Sigmoid colon (tissue), 7 donors: ENCODE measurements around the gene NRXN3. TPM values are rescaled to one million over a fixed set of nuclear protein-coding genes. Genes with fewer than 3 reads are reported as not detected.

Experiments used
- DNase-seq: peaks from one replicate; pipeline ENCODE4 v3.0.0-alpha.2; 2019
- H3K27ac ChIP-seq, 4 donors: fragments of 200-600 bp; sonication (generic); one replicate each; pipeline ENCODE4 v1.5.1; 2016 to 2019; ENCODE audit warnings: mild to moderate bottlenecking in 1 of 4
- H3K27me3 ChIP-seq, 3 donors: fragments of 200-600 bp; sonication (generic); one replicate each; pipeline ENCODE4 v1.5.1; 2019; ENCODE audit warnings: mild to moderate bottlenecking in 1 of 3
- H3K36me3 ChIP-seq, 4 donors: fragments of 200-600 bp; sonication (generic); one replicate each; pipeline ENCODE4 v1.5.1; 2016 to 2019
- H3K4me1 ChIP-seq, 4 donors: fragments of 200-600 bp; sonication (generic); one replicate each; pipeline ENCODE4 v1.5.1; 2017 to 2019
- H3K4me3 ChIP-seq, 4 donors: fragments of 200-600 bp; sonication (generic); one replicate each; pipeline ENCODE4 v1.5.1; 2017 to 2019; ENCODE audit warnings: mild to moderate bottlenecking in 2 of 4, moderate library complexity in 1 of 4
- H3K9me3 ChIP-seq, 4 donors: fragments of 200-600 bp in 3 of 4; sonication (generic) in 3 of 4; one replicate each; pipeline versions ENCODE4 v1.5.1 to v1.6.1; 2013 to 2019
- CTCF ChIP-seq, 4 experiments: fragments of 450-650 bp in 3 of 4; fragments of 200-600 bp in 1 of 4; IDR thresholded peaks; one replicate each; pipeline ENCODE4 v1.5.1; 2016 to 2019; ENCODE audit warnings: antibody characterized with exemption in 4 of 4, mild to moderate bottlenecking in 3 of 4, moderate library complexity in 2 of 4
- EP300 ChIP-seq, 4 donors: sonication (generic); formaldehyde crosslinking; IDR thresholded peaks; one replicate each; pipeline ENCODE4 v1.6.1; 2017; ENCODE audit warnings: antibody characterized with exemption in 4 of 4
- POLR2A ChIP-seq, 2 donors: fragments of 450-650 bp; IDR thresholded peaks; one replicate each; pipeline ENCODE4 v1.6.1; 2016; ENCODE audit warnings: antibody characterized with exemption in 2 of 2, mild to moderate bottlenecking in 2 of 2, moderate library complexity in 2 of 2
- POLR2AphosphoS5 ChIP-seq, 4 donors: sonication (generic); formaldehyde crosslinking; IDR thresholded peaks; one replicate each; pipeline ENCODE4 v1.6.1; 2017; ENCODE audit warnings: antibody characterized with exemption in 4 of 4
- WGBS, 2 donors: extraction: QIAGEN DNeasy Blood & Tissue Kit; methylation state at CpG; one replicate each; pipeline ENCODE4 v1.1.7; 2013; 5-methylcytosine and 5-hydroxymethylcytosine counted together
- intact Hi-C: fragments of 100-400 bp; cut with DNase I; formaldehyde crosslinking; loops from one replicate; pipeline ENCODE4 v1.15.1; 2023
- polyA plus RNA-seq, 3 donors: library from polyadenylated mRNA; stranded (reverse); fragments of 200-250 nt; gene quantifications; one replicate each; pipeline ENCODE4 v1.2.3, GENCODE V29; 2013
- total RNA-seq, 4 donors: library from RNA; depleted of rRNA; stranded (reverse); fragments of >200 nt; gene quantifications; one replicate each; pipeline ENCODE4 v1.1.0, GENCODE V29; 2016
- donor health status: healthy with polysubstance abuse.
- donor health status: Bipolar disorder and iron deficiency.
- donor health status: healthy.

Gene NRXN3
- total and polyA plus RNA-seq, 7 donors = 0.23 to 46.3 (median 23.2) TPM

- Histone ChIP-seq H3K27ac (no peak overlapping the region), H3K27me3 (no peaks in the 10 kb centered on the region), H3K36me3 (no peaks in the 10 kb centered on the region), H3K9me3 (no peaks in the 10 kb centered on the region), H3K4me1 (no peaks in the 10 kb centered on the region), H3K4me3 (no peak overlapping the region)
- intact Hi-C loops = no loop called here
- DNase-seq = no peak
- 81 to 82% methylated on average over 3 of the region's 3 CpGs for WGBS, 2 donors
- no peak for TF ChIP-seq POLR2A (IDR thresholded peaks at IDR 0.05)
- TF ChIP-seq POLR2AphosphoS5 (IDR thresholded peaks at IDR 0.05) = no peak
- no peak for TF ChIP-seq CTCF (IDR thresholded peaks at IDR 0.05)
- no peak for TF ChIP-seq EP300 (IDR thresholded peaks at IDR 0.05)
These were observed 170.1 kb downstream of the NRXN3 start for GRCh38 chr14:78340250-78340649.

- intact Hi-C loops = no loop called here
- Histone ChIP-seq H3K27me3 (no peaks in the 10 kb centered on the region), H3K9me3 (no peaks in the 10 kb centered on the region), H3K4me1 (no peaks in the 10 kb centered on the region), H3K27ac (no peak overlapping the region), H3K4me3 (no peak overlapping the region), H3K36me3 (no peaks in the 10 kb centered on the region)
- TF ChIP-seq POLR2A (IDR thresholded peaks at IDR 0.05) = no peak
- no peak for TF ChIP-seq CTCF (IDR thresholded peaks at IDR 0.05)
- TF ChIP-seq POLR2AphosphoS5 (IDR thresholded peaks at IDR 0.05) = no peak
- TF ChIP-seq EP300 (IDR thresholded peaks at IDR 0.05) = no peak
- WGBS, 2 donors = 64 to 76% methylated on average over 3 of the region's 3 CpGs
- no peak for DNase-seq
These were observed 171.7 kb downstream of the NRXN3 start for GRCh38 chr14:78341827-78342389.

GRCh38 chr14:78342879-78343278 lies 172.7 kb downstream of the NRXN3 start:
- no peaks in the 10 kb centered on the region for H3K27me3 ChIP-seq
- DNase-seq = no peak
- no peaks in the 10 kb centered on the region for H3K4me1 ChIP-seq
- intact Hi-C loops = no loop called here
- no peak overlapping the region for H3K4me3 ChIP-seq
- no peak overlapping the region for H3K27ac ChIP-seq
- no peaks in the 10 kb centered on the region for H3K9me3 ChIP-seq
- WGBS, 2 donors = 81 to 84% methylated on average over 1 of the region's 1 CpG
- H3K36me3 ChIP-seq = no peaks in the 10 kb centered on the region
- TF ChIP-seq POLR2A (IDR thresholded peaks at IDR 0.05) (no peak), EP300 (IDR thresholded peaks at IDR 0.05) (no peak), CTCF (IDR thresholded peaks at IDR 0.05) (no peak), POLR2AphosphoS5 (IDR thresholded peaks at IDR 0.05) (no peak)

- no peak overlapping the region for H3K4me3 ChIP-seq
- H3K4me1 ChIP-seq = no peaks in the 10 kb centered on the region
- intact Hi-C loops = no loop called here
- H3K27ac ChIP-seq = no peak overlapping the region
- no peaks in the 10 kb centered on the region for H3K36me3 ChIP-seq
- H3K9me3 ChIP-seq = no peaks in the 10 kb centered on the region
- DNase-seq = no peak
- no peaks in the 10 kb centered on the region for H3K27me3 ChIP-seq
- 71 to 82% methylated on average over 4 of the region's 4 CpGs for WGBS, 2 donors
- TF ChIP-seq CTCF (IDR thresholded peaks at IDR 0.05) = no peak
- TF ChIP-seq POLR2A (IDR thresholded peaks at IDR 0.05) = no peak
- TF ChIP-seq EP300 (IDR thresholded peaks at IDR 0.05) = no peak
- TF ChIP-seq POLR2AphosphoS5 (IDR thresholded peaks at IDR 0.05) = no peak
These were observed 174.1 kb downstream of the NRXN3 start for GRCh38 chr14:78344290-78344689.

GRCh38 chr14:78345131-78345744 lies 175.1 kb downstream of the NRXN3 start:
- Histone ChIP-seq H3K36me3 (no peaks in the 10 kb centered on the region), H3K27ac (no peak overlapping the region), H3K9me3 (no peaks in the 10 kb centered on the region), H3K27me3 (no peaks in the 10 kb centered on the region), H3K4me1 (no peaks in the 10 kb centered on the region), H3K4me3 (no peak overlapping the region)
- no peak for DNase-seq
- intact Hi-C loops = no loop called here
- TF ChIP-seq CTCF (IDR thresholded peaks at IDR 0.05) (no peak), POLR2A (IDR thresholded peaks at IDR 0.05) (no peak), EP300 (IDR thresholded peaks at IDR 0.05) (no peak), POLR2AphosphoS5 (IDR thresholded peaks at IDR 0.05) (no peak)
- 55 to 66% methylated on average over 6 of the region's 6 CpGs for WGBS, 2 donors
